Smooth muscle cell (in vitro differentiated cells): Measurements from ENCODE around the gene SLC22A3. TPM values are rescaled to one million over a fixed set of nuclear protein-coding genes. Genes with fewer than 3 reads are reported as not detected.

Experiments used
- DNase-seq: peaks from one replicate; lab custom pipeline; 2025; ENCODE audit not compliant: unreplicated experiment; lab: John Stamatoyannopoulos, UW
- H2AFZ ChIP-seq: fragments of 200-600 bp; sonication (generic); 2 replicates; pipeline ENCODE4 v1.6.0; 2016; ENCODE audit warnings: antibody characterized with exemption, low read depth, mild to moderate bottlenecking
- H3F3A ChIP-seq: fragments of 200-600 bp; sonication (generic); 2 replicates; pipeline ENCODE4 v1.6.0; 2017; ENCODE audit warnings: antibody characterized with exemption, low read depth
- H3K27ac ChIP-seq: fragments of 200-600 bp; sonication (generic); 2 replicates; pipeline ENCODE4 v1.5.1; 2016; ENCODE audit warnings: low read depth, mild to moderate bottlenecking
- H3K27me3 ChIP-seq: fragments of 200-600 bp; sonication (generic); 2 replicates; pipeline ENCODE4 v1.6.1; 2016; ENCODE audit warnings: low read depth, mild to moderate bottlenecking
- H3K36me3 ChIP-seq: fragments of 200-600 bp; sonication (generic); 2 replicates; pipeline ENCODE4 v1.5.1; 2016; ENCODE audit warnings: low read depth
- H3K4me1 ChIP-seq: fragments of 200-600 bp; sonication (generic); 2 replicates; pipeline ENCODE4 v1.5.1; 2016; ENCODE audit warnings: low read depth
- H3K4me2 ChIP-seq: fragments of 200-600 bp; sonication (generic); 2 replicates; pipeline ENCODE4 v1.6.0; 2016; ENCODE audit warnings: mild to moderate bottlenecking
- H3K4me3 ChIP-seq: fragments of 200-600 bp; sonication (generic); 2 replicates; pipeline ENCODE4 v1.5.1; 2016; ENCODE audit warnings: mild to moderate bottlenecking
- H3K79me2 ChIP-seq: fragments of 200-600 bp; sonication (generic); 2 replicates; pipeline ENCODE4 v1.6.0; 2016; ENCODE audit warnings: low read depth, mild to moderate bottlenecking
- H3K9ac ChIP-seq: fragments of 200-600 bp; sonication (generic); 2 replicates; pipeline ENCODE4 v1.6.0; 2016; ENCODE audit warnings: low read depth
- H3K9me3 ChIP-seq: fragments of 200-600 bp; sonication (generic); replicated peaks from 2 replicates; pipeline ENCODE4 v1.5.1; 2016; ENCODE audit warnings: low read depth
- H4K20me1 ChIP-seq: fragments of 200-600 bp; sonication (generic); 2 replicates; pipeline ENCODE4 v1.6.0; 2016; ENCODE audit warnings: low read depth
- CTCF ChIP-seq: fragments of 200-600 bp; sonication (generic); IDR thresholded peaks from 2 replicates; pipeline ENCODE4 v1.5.1; 2017; ENCODE audit warnings: borderline replicate concordance, mild to moderate bottlenecking, antibody characterized with exemption; ENCODE audit not compliant: insufficient read depth, poor library complexity, severe bottlenecking
- WGBS: methylation state at CpG from one replicate; pipeline ENCODE4 v1.1.7; 2016; ENCODE audit warnings: low lambda C conversion rate; 5-methylcytosine and 5-hydroxymethylcytosine counted together
- polyA plus RNA-seq: library from polyadenylated mRNA; unstranded; fragments of >200 nt; fragmentation: Nextera tagmentation; extraction: Ambion mirVana; gene quantifications from 2 replicates; pipeline ENCODE4 v1.2.1, GENCODE V29; 2016
- total RNA-seq: library from RNA; depleted of rRNA; stranded (reverse); fragments of >200 nt; gene quantifications from 2 replicates; pipeline ENCODE4 v1.2.3, GENCODE V29; 2014

Gene SLC22A3
- 68.7 and 69.5 TPM in 2 replicates for total RNA-seq
- 39.8 and 59.5 TPM in 2 replicates for polyA plus RNA-seq

GRCh38 chr6:160348223-160349019, at the start of gene SLC22A3:
TSS of gene SLC22A3 (plus strand) at chr6:160348378. CDS start at chr6:160348420, 42 bp downstream.
- Histone ChIP-seq H3K9ac (peak within 1 kb of the TSS; percentile 91), H4K20me1 (peaks cover 13% of the 10 kb centered on the region), H3K4me2 (peak within 1 kb of the TSS; percentile 97), H3K27ac (peak within 1 kb of the TSS; percentile 82), H3K4me3 (peak within 1 kb of the TSS; percentile 85), H3K36me3 (no peaks in the 10 kb centered on the region), H2AFZ (peak within 1 kb of the TSS; percentile 81), H3K79me2 (peaks cover 52% of the 10 kb centered on the region), H3K27me3 (peaks cover 9% of the 10 kb centered on the region), H3K4me1 (no peaks in the 10 kb centered on the region), H3K9me3 (no peaks in the 10 kb centered on the region), H3F3A (no peaks in the 10 kb centered on the region)
- DNase-seq: no peak
- peak; percentile 7 for TF ChIP-seq CTCF
- under 1% methylated on average over 65 of the region's 105 CpGs for WGBS

GRCh38 chr6:160299559-160299958, 48.6 kb upstream of the SLC22A3 start:
- H2AFZ ChIP-seq: no peak overlapping the region
- no peak overlapping the region for H3K4me2 ChIP-seq
- no peaks in the 10 kb centered on the region for H3K79me2 ChIP-seq
- no peaks in the 10 kb centered on the region for H3K36me3 ChIP-seq
- H3K27me3 ChIP-seq: no peaks in the 10 kb centered on the region
- no peak for TF ChIP-seq CTCF
- H4K20me1 ChIP-seq: no peaks in the 10 kb centered on the region
- 97% methylated on average over 11 of the region's 11 CpGs for WGBS
- no peak overlapping the region for H3K4me3 ChIP-seq
- H3K9me3 ChIP-seq: no peaks in the 10 kb centered on the region
- H3F3A ChIP-seq: no peaks in the 10 kb centered on the region
- no peak overlapping the region for H3K9ac ChIP-seq
- no peak for DNase-seq
- no peak overlapping the region for H3K27ac ChIP-seq
- no peaks in the 10 kb centered on the region for H3K4me1 ChIP-seq

- H3K79me2 ChIP-seq: no peaks in the 10 kb centered on the region
- no peak overlapping the region for H3K4me3 ChIP-seq
- TF ChIP-seq CTCF: no peak
- no peaks in the 10 kb centered on the region for H3K4me1 ChIP-seq
- H2AFZ ChIP-seq: peak overlapping the region; percentile 53
- H3F3A ChIP-seq: no peaks in the 10 kb centered on the region
- H4K20me1 ChIP-seq: no peaks in the 10 kb centered on the region
- no peaks in the 10 kb centered on the region for H3K27me3 ChIP-seq
- H3K9ac ChIP-seq: no peak overlapping the region
- H3K4me2 ChIP-seq: peak overlapping the region; percentile 43
- no peak for DNase-seq
- no peaks in the 10 kb centered on the region for H3K9me3 ChIP-seq
- no peak overlapping the region for H3K27ac ChIP-seq
- 69% methylated on average over 15 of the region's 15 CpGs for WGBS
- H3K36me3 ChIP-seq: no peaks in the 10 kb centered on the region
These were observed 48.0 kb upstream of the SLC22A3 start for GRCh38 chr6:160300076-160300695.
